ENCODE data around the gene VSX2.

Gene VSX2

DNA sequence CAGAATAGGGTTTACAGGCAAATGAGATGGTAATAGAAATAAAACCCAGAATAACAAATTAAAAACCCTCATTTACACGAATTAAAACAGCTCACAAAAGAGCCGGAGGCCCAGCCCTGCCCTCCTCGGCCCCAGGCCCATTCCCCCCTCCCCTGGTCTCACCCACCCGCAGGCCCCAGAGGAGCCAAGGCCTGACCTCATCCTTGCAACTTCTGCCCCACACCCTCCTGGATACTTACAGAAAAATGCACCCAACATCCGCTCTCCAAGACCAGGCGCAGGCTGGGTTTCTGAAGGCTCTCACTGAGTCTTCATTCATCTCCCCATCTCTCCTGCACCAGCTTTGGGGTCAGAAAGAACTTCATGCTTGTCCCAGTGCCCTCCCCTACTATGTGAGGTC, 16.2 kb upstream of the VSX2 start:
- DNase-seq, result no peak

DNA sequence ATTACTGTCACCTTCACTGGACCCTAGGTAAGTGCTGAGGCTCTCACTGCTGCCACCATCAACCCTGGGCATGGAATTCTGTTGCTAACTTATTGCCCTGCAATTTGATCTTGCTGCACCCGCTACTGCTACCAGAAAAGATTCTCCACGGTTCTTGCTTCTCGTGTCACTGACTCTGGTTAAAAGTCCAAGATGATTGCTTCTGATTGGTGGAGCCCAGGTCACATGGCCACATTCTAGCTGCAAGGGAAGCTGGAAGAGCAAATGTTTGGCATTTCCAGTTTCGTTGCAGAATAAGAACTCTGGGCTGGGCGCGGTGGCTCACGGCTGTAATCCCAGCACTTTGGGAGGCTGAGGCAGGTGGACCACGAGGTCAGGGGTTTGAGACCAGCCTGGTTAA, 7.5 kb upstream of the VSX2 start:
- DNase-seq, result no peak

DNA sequence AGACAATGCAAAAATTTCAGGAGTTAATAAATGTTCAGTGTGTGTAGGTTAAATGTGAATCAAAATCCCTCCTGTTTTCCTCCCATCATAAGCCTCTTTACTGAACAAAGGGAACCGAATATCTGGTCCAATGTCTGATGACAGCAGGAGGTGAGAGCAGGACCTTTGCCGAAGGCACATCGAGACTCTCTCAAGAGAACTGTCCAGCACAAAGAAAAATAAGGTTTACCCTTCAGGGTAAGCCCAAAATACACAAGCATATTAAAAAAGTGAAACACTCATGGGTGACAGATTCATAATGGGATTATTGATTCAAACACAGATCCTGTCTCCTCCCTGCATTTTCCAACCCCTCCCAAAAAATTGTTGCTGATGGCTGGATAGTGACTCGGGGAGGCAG, 4.2 kb upstream of the VSX2 start:
- DNase-seq, result no peak

DNA sequence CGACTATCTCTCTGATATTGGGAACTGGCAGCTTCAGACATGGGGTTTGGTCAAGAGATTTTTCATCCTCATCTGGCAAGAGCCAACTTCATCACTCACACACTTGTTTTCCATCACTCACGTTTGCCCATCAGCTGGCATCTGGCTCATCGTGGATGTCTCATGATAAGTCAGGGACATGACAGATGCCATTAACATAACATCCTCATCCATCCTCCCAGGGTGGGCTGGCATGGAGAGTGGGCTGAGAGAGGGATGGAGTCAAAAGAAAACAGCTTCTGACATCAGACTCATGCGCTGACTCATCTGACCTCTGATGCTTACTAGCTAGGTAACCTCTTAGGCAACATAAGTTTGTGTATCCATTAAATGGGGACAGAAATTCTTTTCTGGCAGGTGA, 1.8 kb upstream of the VSX2 start:
- no peak for DNase-seq

DNA sequence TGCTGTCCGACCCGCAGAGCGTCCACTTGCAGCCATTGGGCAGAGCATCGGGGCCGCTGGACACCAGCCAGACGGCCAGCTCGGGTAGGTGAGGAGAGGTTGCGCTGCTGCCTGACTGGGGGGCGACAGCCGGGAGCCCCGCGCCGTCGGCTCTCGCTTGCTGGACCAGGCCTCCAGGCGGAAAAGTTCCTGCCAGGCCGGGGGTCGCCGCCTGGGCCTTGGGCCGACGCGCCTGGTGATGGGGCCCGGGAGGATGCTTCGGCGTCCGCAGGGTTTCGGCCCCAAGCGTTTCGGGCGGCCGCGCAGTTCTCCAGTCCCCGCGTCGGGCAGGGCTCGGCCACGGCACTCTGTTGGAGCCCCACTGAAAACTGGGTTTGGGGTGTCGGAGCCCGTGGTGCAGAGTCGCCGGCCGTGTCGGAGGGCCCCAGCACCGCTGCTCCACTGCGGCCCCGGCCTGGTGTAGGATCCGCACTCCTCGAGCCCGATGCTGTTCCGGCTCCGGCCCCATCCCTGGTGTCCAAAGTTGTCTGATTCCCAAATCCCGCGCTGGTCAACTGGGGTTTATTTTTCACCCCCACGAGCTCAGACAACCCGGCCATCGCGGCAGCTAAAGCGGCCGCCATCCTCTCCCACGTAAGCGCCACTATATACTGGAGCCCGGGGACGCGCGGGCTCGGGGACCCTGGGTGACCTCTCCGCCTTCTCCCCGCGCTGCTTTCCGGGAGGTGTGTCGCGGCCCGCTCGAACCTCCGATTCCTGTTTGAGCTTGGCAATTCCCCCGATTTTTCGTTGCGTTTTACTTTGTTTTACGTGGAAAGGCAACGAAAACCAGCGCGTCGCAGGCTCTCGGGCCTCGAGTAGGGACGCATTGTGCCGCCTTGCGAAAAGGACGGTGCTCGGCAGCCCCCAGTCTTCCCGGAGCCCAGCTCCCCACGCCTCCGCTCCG, 872 bp downstream of the VSX2 start:
- no peak for DNase-seq

DNA sequence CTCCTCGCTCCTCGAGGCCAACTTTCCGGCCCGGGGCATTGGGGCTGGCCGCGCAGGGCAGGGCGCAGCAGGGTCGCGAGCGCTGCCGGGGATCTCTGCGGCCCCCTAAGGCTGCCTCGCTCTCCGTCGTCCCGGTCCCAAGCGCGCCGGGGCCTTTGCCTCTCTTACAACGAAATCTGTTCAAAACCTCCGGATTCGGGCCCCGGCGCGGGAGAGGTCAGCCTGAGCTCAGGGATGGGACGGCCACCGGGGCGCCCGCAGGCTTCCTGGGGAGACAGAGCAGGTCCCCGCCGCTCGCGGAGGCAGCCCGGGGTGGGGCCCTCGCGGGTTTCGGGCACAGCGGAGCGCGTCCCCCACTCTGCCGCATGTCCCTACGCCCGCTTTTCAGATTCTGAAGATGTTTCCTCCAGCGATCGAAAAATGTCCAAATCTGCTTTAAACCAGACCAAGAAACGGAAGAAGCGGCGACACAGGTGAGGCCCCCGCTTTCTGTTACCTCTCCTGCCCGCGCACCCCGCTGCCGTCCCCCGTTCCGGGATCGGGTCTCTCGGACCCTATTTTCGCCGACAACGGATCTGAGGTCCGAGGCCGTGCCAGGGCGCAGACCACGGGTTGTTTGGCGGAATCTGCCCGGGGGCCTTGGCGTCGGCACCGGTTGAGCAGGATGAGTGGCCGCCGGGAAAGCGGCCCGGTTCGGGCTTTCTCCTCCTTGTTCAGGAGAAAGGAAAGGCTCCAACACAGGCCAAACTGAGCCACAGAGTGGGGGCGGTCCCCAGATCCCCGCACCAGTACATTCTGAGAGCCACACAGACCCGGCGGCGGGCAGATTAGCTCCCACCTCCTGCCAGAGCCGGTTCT, 1.8 kb downstream of the VSX2 start:
- no peak for DNase-seq

DNA sequence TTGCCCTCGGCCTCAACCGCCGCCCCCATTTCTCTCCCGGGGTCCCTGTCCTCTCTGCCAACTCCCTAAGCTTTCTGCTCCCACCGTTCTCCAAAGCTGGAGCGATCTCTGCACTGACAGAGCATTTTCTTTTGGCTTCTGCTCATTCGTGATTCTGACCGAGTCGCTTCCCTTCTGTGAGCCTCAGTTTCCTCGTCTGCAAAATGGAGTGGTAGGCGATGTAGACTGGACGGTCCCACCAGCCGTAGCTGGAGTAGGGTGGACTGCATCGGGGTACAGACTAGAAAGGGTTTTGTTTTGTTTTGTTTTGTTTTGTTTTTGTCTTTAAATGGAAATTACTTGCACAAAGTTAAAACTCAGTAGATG, 2.4 kb downstream of the VSX2 start:
- no peak for DNase-seq

DNA sequence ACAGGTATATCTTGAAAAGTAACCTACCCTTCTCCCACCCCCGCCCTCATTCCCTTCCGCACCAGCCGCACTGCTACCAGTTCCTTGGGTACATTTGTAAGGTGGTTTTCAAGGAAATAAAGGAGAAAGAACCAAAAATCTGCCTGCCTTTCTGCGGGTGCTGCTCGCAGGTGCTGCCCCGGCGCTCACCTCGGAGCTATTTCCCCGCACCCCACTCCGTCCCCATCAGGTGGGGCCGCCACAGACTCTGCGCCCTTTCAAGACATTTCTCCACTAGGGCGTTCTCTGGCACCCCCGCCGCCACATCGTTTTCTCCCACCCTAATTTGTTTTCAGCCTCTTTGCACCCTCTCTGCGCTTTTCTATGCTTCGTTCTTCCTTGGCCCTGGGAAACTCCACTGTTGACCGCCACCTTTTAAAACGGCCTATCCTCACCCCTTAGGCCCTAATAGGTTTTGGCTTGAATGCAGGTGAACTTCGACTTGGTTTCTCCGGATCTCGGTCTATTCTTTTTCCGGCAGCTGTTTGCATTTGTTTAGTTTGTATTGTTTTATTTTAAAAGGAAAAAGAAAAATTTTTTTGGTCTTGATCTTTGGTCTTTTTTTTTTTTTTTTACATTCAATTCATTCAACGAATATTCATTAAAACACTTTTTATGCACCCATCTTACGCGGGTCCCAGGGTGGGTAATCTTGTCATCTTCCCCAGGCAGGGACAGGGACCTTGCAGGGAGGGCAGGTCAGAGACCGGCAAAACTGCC, 3.0 kb downstream of the VSX2 start:
- DNase-seq, result no peak

DNA sequence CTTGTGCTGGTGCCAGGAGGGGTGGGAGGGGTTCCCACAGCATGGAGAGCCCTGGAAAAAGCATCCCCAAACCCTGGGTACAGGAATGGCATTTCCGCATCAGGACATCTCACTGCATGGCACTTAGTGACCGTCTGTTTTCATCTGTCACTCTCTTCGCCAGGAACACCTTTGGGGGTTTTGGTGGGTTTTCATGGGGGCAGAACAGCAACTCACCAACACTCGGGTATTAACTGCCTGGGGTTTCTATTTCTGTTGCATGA, 3.5 kb downstream of the VSX2 start:
- no peak for DNase-seq

DNA sequence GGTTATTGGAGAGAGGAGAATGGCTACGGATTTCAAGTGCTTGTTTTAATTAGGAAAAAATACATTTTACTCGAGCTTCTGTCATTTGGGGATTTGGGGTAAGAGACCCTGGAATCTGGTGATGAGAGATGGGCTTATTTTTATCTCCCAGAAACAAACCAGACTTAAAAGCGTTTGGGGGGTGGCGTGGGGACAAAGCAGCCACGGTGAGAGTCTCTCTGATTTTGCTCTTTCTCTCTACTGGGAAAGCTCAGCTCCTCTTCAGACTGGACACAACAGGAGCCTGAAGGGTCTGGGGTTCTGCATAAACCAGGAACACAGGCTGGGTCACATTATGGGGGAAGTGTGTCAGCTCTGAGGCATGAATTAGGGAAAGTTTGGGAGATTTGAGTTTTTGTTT, 3.8 kb downstream of the VSX2 start:
- no peak for DNase-seq

DNA sequence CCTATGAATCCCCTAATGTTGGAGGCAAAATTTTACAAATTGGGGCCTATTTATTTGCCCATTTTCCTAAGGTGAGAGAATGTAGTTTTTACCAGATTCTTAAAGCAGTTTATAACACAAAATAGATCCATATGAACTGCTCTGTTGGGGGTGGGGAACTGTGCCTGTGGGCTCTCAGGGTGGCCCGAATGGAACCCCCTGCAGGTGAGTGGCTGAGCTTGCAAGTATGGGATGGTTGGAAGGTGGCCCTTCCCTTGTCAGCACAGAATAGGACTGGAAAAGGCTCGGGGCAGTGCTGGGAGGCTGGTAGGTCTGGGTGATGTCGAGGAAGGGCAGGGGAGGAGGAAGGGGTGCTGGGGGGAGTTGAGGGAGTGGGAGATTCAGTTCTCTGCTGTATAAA, 4.9 kb downstream of the VSX2 start:
- DNase-seq, result no peak

DNA sequence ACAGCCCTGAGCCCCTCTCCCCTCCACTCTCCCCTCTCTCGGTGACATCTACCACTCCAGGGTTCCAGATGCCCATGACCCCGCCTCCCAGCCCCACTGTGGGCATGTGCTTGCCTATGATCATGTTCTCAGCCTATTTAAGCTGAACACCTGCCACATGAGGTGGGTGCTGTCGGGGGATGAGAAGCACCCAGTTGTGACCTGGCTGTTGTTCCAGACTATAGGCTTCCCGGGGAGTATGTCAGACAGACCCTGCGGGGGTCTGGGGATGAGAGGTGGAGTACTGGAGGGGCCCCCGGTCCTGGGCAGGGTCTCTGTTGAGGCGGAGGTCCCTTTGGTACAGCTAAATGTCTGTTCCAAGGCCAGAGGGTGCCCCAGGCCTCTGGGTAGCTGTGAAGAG, 6.0 kb downstream of the VSX2 start:
- no peak for DNase-seq

DNA sequence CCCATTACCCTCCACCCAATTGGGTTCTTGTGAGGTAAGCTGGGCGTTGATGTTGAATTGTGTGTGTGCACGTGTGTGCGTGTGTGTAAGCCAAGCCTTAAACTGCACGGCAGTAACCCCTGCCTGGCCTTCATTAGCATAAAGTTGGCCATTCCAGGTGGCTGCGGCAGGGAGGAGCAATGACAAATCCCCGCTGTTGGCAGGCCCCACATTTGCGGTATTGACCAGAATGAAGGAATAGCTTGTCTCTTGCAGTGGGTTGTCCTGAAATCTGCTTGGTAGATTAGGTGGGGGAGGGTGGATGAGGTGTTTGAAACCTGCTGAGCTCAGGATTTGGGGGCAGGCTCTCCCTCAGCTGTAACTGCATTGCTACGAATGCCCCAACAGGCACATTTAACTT, 7.3 kb downstream of the VSX2 start:
- DNase-seq, result no peak

DNA sequence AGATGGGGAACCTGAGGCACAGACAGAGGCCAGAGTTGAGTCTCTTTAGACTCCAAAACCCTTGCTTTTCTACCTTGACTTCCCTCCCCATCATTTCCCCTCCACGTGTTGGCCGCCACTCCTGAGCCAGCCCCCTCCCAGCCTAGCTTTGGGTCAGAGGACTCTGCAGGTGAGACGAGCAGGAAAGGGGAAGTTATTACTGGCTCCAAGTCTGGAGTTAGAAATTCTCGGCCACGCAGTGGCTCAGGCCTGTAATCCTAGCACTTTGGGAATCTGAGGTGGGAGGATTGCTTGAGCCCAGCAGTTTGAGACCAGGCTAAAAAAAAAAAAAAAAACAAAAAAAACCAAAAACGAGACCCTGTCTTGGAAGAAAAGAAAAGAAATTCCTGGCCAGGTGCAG, 8.8 kb downstream of the VSX2 start:
- DNase-seq, result no peak

DNA sequence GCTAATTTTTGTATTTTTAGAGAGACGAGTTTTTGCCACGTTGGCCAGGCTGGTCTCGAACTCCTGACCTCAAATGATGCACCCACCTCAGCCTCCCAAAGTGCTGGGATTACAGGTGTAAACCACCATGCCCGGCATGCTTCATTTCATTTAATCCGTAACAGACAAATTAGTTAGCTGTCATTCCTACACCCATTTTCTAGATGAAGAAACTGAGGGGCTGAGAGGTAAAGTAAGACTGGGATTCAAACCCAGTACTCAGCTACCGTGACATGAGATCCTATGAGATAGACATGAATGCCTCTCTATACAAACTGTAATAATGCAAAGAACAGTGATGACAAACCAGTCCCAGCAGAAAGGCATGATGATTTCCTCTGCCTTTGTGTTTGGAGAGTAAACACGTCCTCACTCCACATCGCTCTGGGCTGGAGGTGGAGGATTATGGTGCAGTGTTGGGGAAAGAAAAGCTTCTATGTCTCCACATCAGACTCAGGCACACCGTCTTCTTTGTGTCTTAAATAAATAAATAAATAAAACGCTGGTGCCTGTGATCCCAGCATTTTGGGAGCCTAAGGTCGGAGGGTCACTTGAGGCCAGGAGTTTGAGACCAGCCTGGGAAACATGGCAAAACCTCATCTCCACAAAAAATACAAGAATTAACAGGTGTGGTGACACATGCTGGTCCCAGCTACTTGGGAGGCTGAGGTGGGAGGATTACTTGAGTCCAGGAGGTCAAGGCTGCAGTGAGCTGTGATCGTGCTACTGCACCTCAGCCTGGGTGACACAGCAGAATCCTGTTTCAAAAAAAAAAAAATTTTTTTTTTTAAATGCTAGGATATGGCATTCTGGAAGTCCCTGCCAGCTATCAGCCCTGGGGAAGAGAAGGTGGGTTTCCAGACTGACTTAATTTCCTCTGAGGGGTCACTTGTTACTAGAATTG, 10.5 kb downstream of the VSX2 start:
- no peak for DNase-seq

DNA sequence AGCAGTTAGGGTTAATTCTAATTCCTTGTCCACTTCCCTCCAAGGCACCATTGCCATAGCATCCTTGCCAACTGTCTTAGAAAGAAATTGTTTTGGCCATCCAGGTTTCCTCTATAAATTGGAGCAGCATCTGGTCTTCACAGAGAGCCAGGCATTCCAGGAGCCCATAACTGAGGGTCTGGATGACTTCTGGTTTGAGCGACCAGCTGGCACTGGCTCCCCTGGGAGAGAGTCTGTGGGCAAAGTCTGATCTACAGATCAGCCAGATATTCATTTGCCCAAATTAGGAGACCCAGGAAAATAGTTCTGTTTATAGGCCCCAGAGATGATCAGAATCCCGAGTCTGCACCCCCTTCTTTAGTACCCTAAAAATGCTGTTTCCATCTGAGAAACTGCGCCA, 16.0 kb downstream of the VSX2 start:
- no peak for DNase-seq

DNA sequence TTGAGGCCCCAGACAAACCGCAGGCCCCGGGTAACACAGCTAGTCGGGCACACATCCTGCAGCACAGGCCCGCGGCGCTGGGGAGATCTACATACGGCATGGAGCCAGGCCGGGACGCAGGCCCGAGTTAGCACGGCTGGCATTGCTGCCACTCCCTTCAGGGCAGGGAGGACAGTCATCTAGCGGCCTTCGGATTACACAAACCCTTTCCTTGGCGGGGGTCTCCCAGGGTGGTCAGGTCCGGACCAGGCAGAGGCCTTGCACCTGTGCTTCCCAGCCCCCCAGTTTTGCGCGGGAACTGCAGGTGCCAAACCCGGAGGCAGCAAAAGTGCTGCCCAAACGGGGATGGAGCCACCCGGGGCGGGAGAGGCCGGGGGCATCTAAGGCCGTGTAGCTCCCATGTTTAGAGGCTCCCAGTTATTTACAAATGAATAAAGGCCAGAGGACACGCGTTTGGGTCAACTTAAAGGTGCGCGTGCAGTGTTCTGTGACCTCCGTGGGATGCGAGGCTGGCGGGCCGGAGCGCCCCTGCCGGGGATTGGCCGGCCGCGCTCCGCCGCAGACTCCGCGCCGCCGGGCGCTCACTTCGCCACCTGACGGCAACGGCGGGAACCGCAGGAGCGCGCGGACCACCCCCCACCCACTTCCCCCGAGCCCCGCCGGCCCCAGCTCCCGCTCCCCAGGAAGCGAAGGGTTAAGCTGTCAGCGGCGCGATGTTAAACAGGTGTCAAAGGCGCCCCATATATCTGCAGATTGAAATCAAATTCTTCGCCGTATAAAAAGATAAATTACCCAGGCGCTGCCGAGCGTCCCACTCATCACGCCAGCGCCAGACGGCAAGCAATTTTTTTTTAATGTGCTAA, 18.1 kb downstream of the VSX2 start:
- peak; percentile 54 to 57 for DNase-seq

DNA sequence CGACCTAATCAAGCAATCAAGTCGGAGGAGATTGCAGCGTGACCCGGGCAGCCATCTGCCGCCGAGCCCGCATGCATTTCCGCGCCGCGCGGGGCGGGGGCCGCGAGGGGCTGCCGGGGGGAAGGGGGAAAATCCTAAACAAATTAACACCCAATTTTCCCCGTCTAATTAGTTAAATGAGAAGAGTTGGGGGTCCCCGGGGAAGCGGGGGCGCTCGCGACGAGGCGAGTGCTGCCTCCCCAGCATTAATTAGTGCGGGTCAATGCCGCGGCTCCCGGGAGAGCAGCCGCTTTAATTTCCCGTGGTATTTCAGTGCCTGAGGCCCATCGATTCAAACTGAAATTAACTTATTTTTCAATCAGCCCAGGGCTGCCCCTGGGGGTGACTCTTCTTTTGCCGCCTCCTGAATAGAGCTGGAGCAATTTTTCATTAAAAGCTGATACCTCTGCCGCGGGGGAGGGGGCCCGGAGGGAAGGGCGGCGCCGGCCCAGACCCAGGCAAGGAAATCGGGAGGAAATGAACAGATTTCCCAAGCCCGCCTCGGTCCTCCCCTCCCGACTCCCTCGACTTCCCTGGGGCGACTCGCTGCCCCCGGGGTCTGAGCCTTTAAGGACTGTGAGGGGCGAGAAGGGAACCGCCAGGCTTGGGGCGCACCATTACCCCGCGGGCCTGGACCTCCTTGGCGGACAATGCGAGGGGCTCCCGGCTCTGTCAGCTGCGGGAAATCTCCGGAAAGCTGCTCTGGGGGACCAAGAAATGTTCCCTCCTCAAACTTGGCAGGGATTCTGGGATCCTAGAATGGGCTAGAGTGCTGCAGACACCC, 18.9 kb downstream of the VSX2 start:
- no peak for DNase-seq

DNA sequence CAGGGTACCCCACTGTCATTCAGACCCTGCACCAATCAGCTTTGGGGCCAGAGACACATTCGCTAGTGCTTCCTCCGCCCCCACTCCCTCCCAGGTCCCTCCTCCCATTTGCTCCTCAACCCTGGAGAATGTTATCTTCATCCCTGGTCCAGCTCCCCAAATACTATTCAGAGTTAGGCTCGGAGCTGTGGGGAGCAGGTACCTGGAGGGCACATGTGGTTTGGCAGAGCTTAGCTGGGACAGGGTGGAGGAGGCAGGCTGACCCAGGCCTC, 19.5 kb downstream of the VSX2 start:
- no peak for DNase-seq

DNA sequence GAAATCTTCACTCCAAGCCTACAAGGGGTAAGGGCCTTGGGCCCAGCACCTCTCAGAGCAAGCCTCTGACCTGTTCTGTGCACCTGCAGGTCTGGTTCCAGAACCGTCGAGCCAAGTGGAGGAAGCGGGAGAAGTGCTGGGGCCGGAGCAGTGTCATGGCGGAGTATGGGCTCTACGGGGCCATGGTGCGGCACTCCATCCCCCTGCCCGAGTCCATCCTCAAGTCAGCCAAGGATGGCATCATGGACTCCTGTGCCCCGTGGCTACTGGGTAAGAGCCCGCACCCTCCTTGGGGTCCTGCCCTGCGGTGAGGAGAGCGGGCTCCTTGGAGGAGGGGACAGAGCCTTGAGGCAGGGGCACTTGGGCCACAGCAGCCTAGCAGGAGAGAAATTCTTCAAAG, 20.3 kb downstream of the VSX2 start:
- no peak for DNase-seq
